Measurements from ENCODE around the gene FURIN. TPM values are rescaled to one million over a fixed set of nuclear protein-coding genes. Genes with fewer than 3 reads are reported as not detected.
A peak's percentile ranks its signal among the peaks of the same experiment; 100 is the strongest.

FURIN gene
- polyA plus RNA-seq, 3 donors, result 6.5 to 47.3 (median 14.3) TPM

- H3K27ac ChIP-seq (ENCODE audit: low read depth in 1 of 2, low read length in 2 of 2), result peak overlapping the region in 1 of 2 donors; percentile 88
- H2AFZ ChIP-seq (ENCODE audit: insufficient read depth, low read depth, low read length, poor library complexity, severe bottlenecking), result no peak overlapping the region
- H3K4me2 ChIP-seq (replicated peaks; ENCODE audit: extremely low read depth, low read length, poor library complexity, severe bottlenecking), result peak overlapping the region; percentile 96
- H3K4me3 ChIP-seq (replicated peaks in 1 of 3; ENCODE audit: low read depth in 2 of 3, low read length in 3 of 3), result no peak overlapping the region
- DNase-seq, result no peak
- intact Hi-C loops (cut with micrococcal nuclease), result loop anchor here (2.0 to 10.0 kb wide), 3 partner anchors 172 to 240 kb away; partner anchors contain the start of gene BLM (in 1 of the 2)
- no peaks in the 10 kb centered on the region for H3K27me3 ChIP-seq (ENCODE audit: control insufficient read depth in 2 of 2, insufficient read depth in 2 of 2, low read length in 2 of 2)
- no peak overlapping the region for H3K9ac ChIP-seq (ENCODE audit: insufficient read depth, low read length, poor library complexity, severe bottlenecking)
- peaks cover 98% of the 10 kb centered on the region for H3K79me2 ChIP-seq (ENCODE audit: insufficient read depth, low read length)
- H3K9me3 ChIP-seq (replicated peaks in 1 of 2; ENCODE audit: control insufficient read depth in 1 of 2, insufficient read depth in 1 of 2, low read length in 2 of 2), result no peaks in the 10 kb centered on the region
- peaks cover 85% of the 10 kb centered on the region for H4K20me1 ChIP-seq (ENCODE audit: insufficient read depth, low read length)
- peaks cover 43 to 66% of the 10 kb centered on the region in 2 donors for H3K36me3 Mint-ChIP-seq
- no peak overlapping the region for H3K4me3 Mint-ChIP-seq
- peaks cover 61 to 69% of the 10 kb centered on the region in 2 donors for H3K36me3 ChIP-seq (replicated peaks in 1 of 2; ENCODE audit: control insufficient read depth in 1 of 2, insufficient read depth in 2 of 2, low read length in 2 of 2)
- peaks cover 0 to 1% (median 0%) of the 10 kb centered on the region in 3 donors for H3K27me3 Mint-ChIP-seq (ENCODE audit: low read depth in 3 of 3)
- H3K27ac Mint-ChIP-seq, result peak overlapping the region in 2 of 7 donors; percentile 77 to 95
- H3K4me1 Mint-ChIP-seq, result peaks cover 42% of the 10 kb centered on the region
- WGBS (ENCODE audit: insufficient coverage), result 94% methylated on average over 13 of the region's 13 CpGs
- TF ChIP-seq CTCF (IDR thresholded peaks at IDR 0.05), result no peak
- H3K4me1 ChIP-seq (ENCODE audit: control insufficient read depth in 1 of 2, insufficient read depth in 2 of 2, low read length in 2 of 2), result peaks cover 31 to 56% of the 10 kb centered on the region in 2 donors
- no peaks in the 10 kb centered on the region for H3K9me3 Mint-ChIP-seq
Observed at GRCh38 chr15:90887037-90887481, 18.7 kb downstream of the FURIN start.

GRCh38 chr15:90889313-90889730 is 20.9 kb downstream of the FURIN start:
- H3K4me1 ChIP-seq (ENCODE audit: control insufficient read depth in 1 of 2, insufficient read depth in 2 of 2, low read length in 2 of 2), result peaks cover 22 to 44% of the 10 kb centered on the region in 2 donors
- peaks cover 98% of the 10 kb centered on the region for H4K20me1 ChIP-seq (ENCODE audit: insufficient read depth, low read length)
- H3K36me3 Mint-ChIP-seq, result peaks cover 54 to 81% of the 10 kb centered on the region in 2 donors
- H3K79me2 ChIP-seq (ENCODE audit: insufficient read depth, low read length), result peaks cover 88% of the 10 kb centered on the region
- H3K4me3 ChIP-seq (replicated peaks in 1 of 3; ENCODE audit: low read depth in 2 of 3, low read length in 3 of 3), result no peak overlapping the region
- H3K36me3 ChIP-seq (replicated peaks in 1 of 2; ENCODE audit: control insufficient read depth in 1 of 2, insufficient read depth in 2 of 2, low read length in 2 of 2), result peaks cover 76 to 81% of the 10 kb centered on the region in 2 donors
- H3K27me3 Mint-ChIP-seq (ENCODE audit: low read depth in 3 of 3), result peaks cover 0 to 1% (median 0%) of the 10 kb centered on the region in 3 donors
- intact Hi-C loops (cut with micrococcal nuclease), result loop anchor here (5.0 to 10.0 kb wide), 2 partner anchors 175 to 187 kb away; partner anchors contain the start of gene BLM (in 1 of the 2)
- no peaks in the 10 kb centered on the region for H3K9me3 ChIP-seq (replicated peaks in 1 of 2; ENCODE audit: control insufficient read depth in 1 of 2, insufficient read depth in 1 of 2, low read length in 2 of 2)
- no peak for DNase-seq
- no peak overlapping the region for H3K9ac ChIP-seq (ENCODE audit: insufficient read depth, low read length, poor library complexity, severe bottlenecking)
- no peak overlapping the region for H3K4me3 Mint-ChIP-seq
- no peak overlapping the region for H2AFZ ChIP-seq (ENCODE audit: insufficient read depth, low read depth, low read length, poor library complexity, severe bottlenecking)
- no peaks in the 10 kb centered on the region for H3K27me3 ChIP-seq (ENCODE audit: control insufficient read depth in 2 of 2, insufficient read depth in 2 of 2, low read length in 2 of 2)
- TF ChIP-seq CTCF (IDR thresholded peaks at IDR 0.05), result no peak
- H3K27ac Mint-ChIP-seq, result peak overlapping the region in 3 of 7 donors; percentile 36 to 40 (median 37)
- H3K4me2 ChIP-seq (replicated peaks; ENCODE audit: extremely low read depth, low read length, poor library complexity, severe bottlenecking), result no peak overlapping the region
- peaks cover 30% of the 10 kb centered on the region for H3K4me1 Mint-ChIP-seq
- 93% methylated on average over 18 of the region's 18 CpGs for WGBS (ENCODE audit: insufficient coverage)
- H3K27ac ChIP-seq (ENCODE audit: low read depth in 1 of 2, low read length in 2 of 2), result peak overlapping the region in 1 of 2 donors; percentile 31
- H3K9me3 Mint-ChIP-seq, result no peaks in the 10 kb centered on the region
